ENCODE results near the gene ZNF496. TPM values are rescaled to one million over a fixed set of nuclear protein-coding genes. Genes with fewer than 3 reads are reported as not detected.
A peak's percentile ranks its signal among the peaks of the same experiment; 100 is the strongest.

ZNF496 gene
- total and polyA plus RNA-seq, 9 of the 15 experiments (the other 6 are each of a cell fraction or from before 2014, with no cell fraction given), result 4.3 to 54.0 (median 31.3) TPM

DNA sequence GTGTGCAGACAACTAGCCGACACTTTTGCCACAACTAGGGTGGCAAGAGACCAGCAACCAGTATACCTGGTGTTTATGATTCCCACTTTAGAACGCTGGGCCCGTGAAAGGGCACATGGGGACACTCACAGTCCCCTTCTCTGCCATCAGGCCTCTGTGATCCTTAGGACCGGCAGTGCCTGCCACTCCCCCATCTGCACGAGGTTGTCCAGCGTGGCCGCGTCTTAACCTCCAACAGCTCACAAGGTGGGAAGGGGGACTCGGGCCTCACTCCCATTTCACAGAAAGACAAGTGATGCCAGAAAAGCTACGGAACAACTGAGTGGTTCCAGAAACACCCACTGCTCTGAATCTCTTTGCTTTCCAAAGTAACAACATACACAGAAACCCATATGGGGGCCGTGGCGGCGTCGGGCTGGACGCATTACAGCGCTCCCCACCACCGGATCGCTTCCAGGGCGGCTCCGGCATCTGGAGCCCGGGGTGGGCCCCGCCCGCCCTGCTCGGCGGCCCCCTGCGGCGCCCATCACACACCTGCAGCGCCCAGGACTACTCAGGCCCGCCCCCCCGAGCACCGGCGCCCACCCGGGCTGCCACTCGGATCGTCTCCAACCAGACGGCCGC lies 1.0 kb downstream of the ZNF496 start (continued):
- TF ChIP-seq, protein P1, sequence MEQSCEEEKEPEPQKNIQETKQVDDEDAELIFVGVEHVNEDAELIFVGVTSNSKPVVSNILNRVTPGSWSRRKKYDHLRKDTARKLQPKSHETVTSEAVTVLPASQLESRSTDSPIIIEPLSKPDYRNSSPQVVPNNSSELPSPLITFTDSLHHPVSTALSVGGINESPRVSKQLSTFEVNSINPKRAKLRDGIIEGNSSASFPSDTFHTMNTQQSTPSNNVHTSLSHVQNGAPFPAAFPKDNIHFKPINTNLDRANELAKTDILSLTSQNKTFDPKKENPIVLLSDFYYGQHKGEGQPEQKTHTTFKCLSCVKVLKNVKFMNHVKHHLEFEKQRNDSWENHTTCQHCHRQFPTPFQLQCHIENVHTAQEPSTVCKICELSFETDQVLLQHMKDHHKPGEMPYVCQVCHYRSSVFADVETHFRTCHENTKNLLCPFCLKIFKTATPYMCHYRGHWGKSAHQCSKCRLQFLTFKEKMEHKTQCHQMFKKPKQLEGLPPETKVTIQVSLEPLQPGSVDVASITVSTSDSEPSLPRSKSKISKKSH (CRISPR knock-in tag; IDR thresholded peaks at IDR 0.05), result no peak
- TF ChIP-seq, protein P2, sequence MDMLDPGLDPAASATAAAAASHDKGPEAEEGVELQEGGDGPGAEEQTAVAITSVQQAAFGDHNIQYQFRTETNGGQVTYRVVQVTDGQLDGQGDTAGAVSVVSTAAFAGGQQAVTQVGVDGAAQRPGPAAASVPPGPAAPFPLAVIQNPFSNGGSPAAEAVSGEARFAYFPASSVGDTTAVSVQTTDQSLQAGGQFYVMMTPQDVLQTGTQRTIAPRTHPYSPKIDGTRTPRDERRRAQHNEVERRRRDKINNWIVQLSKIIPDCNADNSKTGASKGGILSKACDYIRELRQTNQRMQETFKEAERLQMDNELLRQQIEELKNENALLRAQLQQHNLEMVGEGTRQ (CRISPR knock-in tag; IDR thresholded peaks at IDR 0.05), result no peak
- no peak for TF ChIP-seq E2F8 (IDR thresholded peaks at IDR 0.05; ENCODE audit: low read depth, partially characterized antibody)

- BruUV-seq (replicated peaks), result no TSS peak
- ATAC-seq, result no peak
- 93% methylated on average over 19 of the region's 24 CpGs for WGBS (ENCODE audit: insufficient coverage, low coverage, missing lambda C conversion rate)
- CTCF ChIA-PET (ENCODE audit: low intra/inter-chr PET ratio), result no interaction called here
- H3K4me2 ChIP-seq (ENCODE audit: insufficient read depth, low read length), result no peak overlapping the region
- H3K4me3 ChIP-seq, result no peak overlapping the region
- H3K9me1 ChIP-seq (ENCODE audit: control insufficient read depth, insufficient read depth, low read length), result peaks cover 23% of the 10 kb centered on the region
- no peaks in the 10 kb centered on the region for H3K27me3 ChIP-seq (ENCODE audit: control insufficient read depth in 2 of 2, insufficient read depth in 2 of 2, low read length in 2 of 2)
- H3K27ac ChIP-seq (ENCODE audit: extremely low read depth, low read depth, low read length), result no peak overlapping the region
- H3K9me3 ChIP-seq (replicated peaks; ENCODE audit: control insufficient read depth, insufficient read depth, low read depth, low read length), result no peaks in the 10 kb centered on the region
- H2AFZ ChIP-seq (ENCODE audit: low read depth, low read length), result no peak overlapping the region
- peaks cover 22% of the 10 kb centered on the region for H4K20me1 ChIP-seq (replicated peaks; ENCODE audit: control insufficient read depth, insufficient read depth, low read length)
- peaks cover 20 to 46% of the 10 kb centered on the region in 2 experiments for H3K4me1 ChIP-seq (replicated peaks in 1 of 2; ENCODE audit: control insufficient read depth in 2 of 2, insufficient read depth in 2 of 2, low read length in 2 of 2)
- peaks cover 49% of the 10 kb centered on the region for H3K79me2 ChIP-seq (ENCODE audit: control insufficient read depth, insufficient read depth, low read length)
- DNase-seq (ENCODE audit: extremely low read depth in 1 of 4, low spot score in 3 of 4), result no peak
- POLR2A ChIA-PET, result interaction anchor here (3.5 kb wide), 1 partner anchor 10 kb away, joined by 19 read pairs; no protein-coding TSS in a partner anchor
- H3K36me3 ChIP-seq (ENCODE audit: control insufficient read depth, insufficient read depth, low read length), result peaks cover 77% of the 10 kb centered on the region
- H3K9ac ChIP-seq (ENCODE audit: insufficient read depth in 1 of 2, low read depth in 2 of 2, low read length in 2 of 2), result peak overlapping the region in 1 of 2 experiments; percentile 15; a peak in 2 of 4 replicates
- no peak for FAIRE-seq
- intact Hi-C loops (cut with micrococcal nuclease), result no loop called here
- in situ Hi-C loops (cut with MboI), result no loop called here
- TF ChIP-seq RBFOX2 (IDR thresholded peaks at IDR 0.05; ENCODE audit: low read depth, low read length) (peak; percentile 67), ZSCAN32 (CRISPR knock-in tag; IDR thresholded peaks at IDR 0.05) (no peak), ZNF282 (CRISPR knock-in tag; IDR thresholded peaks at IDR 0.05) (0 out of 2 replicates have a peak, but pooled peaks have one; percentile 48), POLR2G (IDR thresholded peaks at IDR 0.05; ENCODE audit: low read depth, low read length) (peak; percentile 35; the same call in 1 of the 2 replicates)
- TF ChIP-seq, protein P3, sequence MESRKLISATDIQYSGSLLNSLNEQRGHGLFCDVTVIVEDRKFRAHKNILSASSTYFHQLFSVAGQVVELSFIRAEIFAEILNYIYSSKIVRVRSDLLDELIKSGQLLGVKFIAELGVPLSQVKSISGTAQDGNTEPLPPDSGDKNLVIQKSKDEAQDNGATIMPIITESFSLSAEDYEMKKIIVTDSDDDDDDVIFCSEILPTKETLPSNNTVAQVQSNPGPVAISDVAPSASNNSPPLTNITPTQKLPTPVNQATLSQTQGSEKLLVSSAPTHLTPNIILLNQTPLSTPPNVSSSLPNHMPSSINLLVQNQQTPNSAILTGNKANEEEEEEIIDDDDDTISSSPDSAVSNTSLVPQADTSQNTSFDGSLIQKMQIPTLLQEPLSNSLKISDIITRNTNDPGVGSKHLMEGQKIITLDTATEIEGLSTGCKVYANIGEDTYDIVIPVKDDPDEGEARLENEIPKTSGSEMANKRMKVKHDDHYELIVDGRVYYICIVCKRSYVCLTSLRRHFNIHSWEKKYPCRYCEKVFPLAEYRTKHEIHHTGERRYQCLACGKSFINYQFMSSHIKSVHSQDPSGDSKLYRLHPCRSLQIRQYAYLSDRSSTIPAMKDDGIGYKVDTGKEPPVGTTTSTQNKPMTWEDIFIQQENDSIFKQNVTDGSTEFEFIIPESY (CRISPR knock-in tag; IDR thresholded peaks at IDR 0.05), result peak; percentile 98
- TF ChIP-seq, protein P4, sequence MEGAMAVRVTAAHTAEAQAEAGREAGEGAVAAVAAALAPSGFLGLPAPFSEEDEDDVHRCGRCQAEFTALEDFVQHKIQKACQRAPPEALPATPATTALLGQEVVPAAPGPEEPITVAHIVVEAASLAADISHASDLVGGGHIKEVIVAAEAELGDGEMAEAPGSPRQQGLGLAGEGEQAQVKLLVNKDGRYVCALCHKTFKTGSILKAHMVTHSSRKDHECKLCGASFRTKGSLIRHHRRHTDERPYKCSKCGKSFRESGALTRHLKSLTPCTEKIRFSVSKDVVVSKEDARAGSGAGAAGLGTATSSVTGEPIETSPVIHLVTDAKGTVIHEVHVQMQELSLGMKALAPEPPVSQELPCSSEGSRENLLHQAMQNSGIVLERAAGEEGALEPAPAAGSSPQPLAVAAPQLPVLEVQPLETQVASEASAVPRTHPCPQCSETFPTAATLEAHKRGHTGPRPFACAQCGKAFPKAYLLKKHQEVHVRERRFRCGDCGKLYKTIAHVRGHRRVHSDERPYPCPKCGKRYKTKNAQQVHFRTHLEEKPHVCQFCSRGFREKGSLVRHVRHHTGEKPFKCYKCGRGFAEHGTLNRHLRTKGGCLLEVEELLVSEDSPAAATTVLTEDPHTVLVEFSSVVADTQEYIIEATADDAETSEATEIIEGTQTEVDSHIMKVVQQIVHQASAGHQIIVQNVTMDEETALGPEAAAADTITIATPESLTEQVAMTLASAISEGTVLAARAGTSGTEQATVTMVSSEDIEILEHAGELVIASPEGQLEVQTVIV (CRISPR knock-in tag; IDR thresholded peaks at IDR 0.05; ENCODE audit: borderline replicate concordance), result no peak
These were observed 2.5 kb downstream of the ZNF496 start for GRCh38 chr1:247329097-247329617.
